Measurements from ENCODE around the gene DBN1. TPM values are rescaled to one million over a fixed set of nuclear protein-coding genes. Genes with fewer than 3 reads are reported as not detected.

DBN1 gene
- total and polyA plus RNA-seq, 2 experiments from 2014 or later: 185 to 295 TPM

DNA sequence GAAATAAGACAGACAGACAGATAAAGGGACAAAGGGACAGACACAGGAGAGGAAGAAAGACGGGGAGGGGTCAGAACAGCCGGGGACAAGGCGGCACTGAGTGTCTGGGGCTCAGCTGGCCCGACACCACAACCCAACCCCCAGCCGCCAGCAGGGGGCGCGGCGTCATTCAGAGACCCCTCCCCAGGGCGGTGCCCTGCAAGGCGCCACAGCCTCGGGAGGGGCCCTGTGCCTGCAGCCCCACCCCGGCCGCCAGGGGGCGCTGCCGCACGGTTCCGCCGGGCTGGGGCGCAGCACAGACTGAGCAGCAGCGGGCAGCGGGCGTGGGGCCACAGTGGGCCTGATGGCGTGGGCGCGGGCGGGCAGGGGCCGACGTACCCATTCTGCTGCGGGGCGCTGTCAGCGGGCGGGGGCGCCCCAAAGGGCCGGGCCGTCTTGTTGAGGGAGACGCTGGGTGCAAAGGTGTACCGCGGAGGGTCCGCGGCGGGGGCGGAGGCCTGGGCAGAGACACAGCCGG lies 18.1 kb upstream of the DBN1 start:
- peaks cover 43% of the 10 kb centered on the region for H3K36me3 ChIP-seq
- no peak overlapping the region for H3K4me3 ChIP-seq
- TF ChIP-seq, protein P1, sequence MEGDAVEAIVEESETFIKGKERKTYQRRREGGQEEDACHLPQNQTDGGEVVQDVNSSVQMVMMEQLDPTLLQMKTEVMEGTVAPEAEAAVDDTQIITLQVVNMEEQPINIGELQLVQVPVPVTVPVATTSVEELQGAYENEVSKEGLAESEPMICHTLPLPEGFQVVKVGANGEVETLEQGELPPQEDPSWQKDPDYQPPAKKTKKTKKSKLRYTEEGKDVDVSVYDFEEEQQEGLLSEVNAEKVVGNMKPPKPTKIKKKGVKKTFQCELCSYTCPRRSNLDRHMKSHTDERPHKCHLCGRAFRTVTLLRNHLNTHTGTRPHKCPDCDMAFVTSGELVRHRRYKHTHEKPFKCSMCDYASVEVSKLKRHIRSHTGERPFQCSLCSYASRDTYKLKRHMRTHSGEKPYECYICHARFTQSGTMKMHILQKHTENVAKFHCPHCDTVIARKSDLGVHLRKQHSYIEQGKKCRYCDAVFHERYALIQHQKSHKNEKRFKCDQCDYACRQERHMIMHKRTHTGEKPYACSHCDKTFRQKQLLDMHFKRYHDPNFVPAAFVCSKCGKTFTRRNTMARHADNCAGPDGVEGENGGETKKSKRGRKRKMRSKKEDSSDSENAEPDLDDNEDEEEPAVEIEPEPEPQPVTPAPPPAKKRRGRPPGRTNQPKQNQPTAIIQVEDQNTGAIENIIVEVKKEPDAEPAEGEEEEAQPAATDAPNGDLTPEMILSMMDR (IDR thresholded peaks at IDR 0.05; ENCODE audit: low read depth, low read length): peak; percentile 66
- DNase-seq (ENCODE audit: low read depth in 1 of 2, low spot score in 1 of 2): peak; percentile 61 to 88
- no peaks in the 10 kb centered on the region for H3K9me3 ChIP-seq (ENCODE audit: low read depth)
- no peak overlapping the region for H3K27ac ChIP-seq
- no peaks in the 10 kb centered on the region for H3K27me3 ChIP-seq
- H3K4me1 ChIP-seq (ENCODE audit: low read depth): peaks cover 26% of the 10 kb centered on the region

DNA sequence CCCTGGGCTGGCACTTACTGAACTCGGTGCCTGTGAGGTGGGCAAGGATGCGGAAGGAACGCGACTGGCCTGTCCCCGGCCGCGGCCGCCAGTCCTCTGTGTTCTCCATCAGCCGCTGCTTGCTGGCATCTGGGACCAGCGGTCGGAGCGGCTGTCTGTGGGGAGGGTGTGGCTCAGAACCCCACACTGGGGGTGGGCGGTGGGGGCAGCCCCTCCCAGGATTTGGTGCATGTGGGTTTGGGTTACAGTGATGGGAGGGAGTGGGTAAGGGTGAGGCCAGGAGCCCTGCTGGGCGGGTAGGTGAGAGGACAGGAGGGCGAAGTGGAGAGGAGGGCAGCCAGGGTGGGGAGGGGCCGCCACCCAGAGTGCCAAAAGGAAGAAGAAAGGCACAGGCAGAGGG lies 17.6 kb upstream of the DBN1 start:
- DNase-seq (ENCODE audit: low read depth in 1 of 2, low spot score in 1 of 2): no peak
- TF ChIP-seq, protein P1 (IDR thresholded peaks at IDR 0.05; ENCODE audit: low read depth, low read length): no peak
- no peaks in the 10 kb centered on the region for H3K27me3 ChIP-seq
- H3K4me1 ChIP-seq (ENCODE audit: low read depth): peaks cover 25% of the 10 kb centered on the region
- H3K27ac ChIP-seq: no peak overlapping the region
- H3K4me3 ChIP-seq: no peak overlapping the region
- H3K9me3 ChIP-seq (ENCODE audit: low read depth): no peaks in the 10 kb centered on the region
- peaks cover 48% of the 10 kb centered on the region for H3K36me3 ChIP-seq

DNA sequence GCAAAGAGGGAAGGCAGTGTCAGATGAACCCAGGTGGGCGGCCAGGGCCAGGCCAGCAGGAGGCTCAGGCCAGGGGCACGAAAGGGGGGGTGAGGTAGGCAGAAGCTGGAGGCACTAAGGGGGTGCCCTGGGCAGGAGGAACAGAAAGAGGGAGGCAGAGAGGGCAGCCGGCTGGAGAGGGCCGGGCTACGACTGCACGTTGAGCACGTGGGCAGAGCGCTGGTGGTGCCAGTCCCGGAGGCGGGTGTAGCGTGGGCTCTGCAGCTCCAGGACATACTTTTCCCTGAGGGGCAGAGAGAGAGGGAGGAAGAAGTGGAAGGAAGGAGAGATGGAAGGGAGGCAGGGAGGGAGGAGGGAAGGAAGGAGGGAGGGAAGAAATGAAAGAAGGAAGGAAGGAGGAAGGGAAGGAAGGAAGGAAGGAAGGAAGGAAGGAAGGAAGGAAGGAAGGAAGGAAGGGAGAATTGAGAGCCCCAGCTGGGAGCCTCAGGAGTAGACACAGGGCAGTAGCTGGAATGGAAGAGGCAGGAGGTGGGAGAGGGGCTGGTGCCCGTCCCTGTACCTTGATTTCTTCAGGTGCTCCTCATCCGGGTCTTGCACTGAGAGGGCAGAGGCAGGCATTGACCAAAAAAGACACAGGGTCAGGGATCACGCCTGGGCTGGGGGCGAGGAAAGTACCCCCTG lies 17.0 kb upstream of the DBN1 start:
- TF ChIP-seq, protein P1 (IDR thresholded peaks at IDR 0.05; ENCODE audit: low read depth, low read length): no peak

DNA sequence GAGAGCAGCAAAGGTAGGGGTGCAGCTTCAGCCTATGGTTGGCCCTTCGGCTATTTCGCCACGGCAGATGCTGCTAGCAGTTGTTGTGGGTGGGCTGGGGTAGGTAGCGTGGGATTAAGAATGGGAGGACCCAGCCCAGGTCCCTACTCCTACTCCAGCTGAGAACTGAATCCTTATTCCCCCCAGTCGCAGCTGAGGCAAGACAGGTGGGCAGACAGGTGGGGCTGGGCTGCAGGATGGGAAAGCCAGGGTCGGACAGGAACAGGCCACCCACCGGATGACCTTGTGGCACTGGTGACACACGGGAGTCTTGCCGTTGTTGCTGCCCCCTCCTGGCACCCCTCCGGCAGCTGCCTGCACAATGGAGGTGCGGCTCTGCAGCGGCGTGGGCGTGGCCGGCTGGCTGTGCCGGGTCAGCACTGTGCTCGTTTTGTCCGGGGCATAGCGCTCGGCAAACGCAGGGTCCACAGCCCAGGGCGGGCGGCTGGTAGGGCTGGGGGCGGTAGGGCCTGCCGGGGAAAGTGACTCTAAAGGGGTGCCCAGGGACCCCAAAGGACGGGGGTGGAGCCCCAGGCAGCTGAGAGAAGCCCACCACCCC lies 15.8 kb upstream of the DBN1 start:
- Histone ChIP-seq H3K36me3 (peaks cover 54% of the 10 kb centered on the region), H3K4me1 (ENCODE audit: low read depth) (peaks cover 8% of the 10 kb centered on the region), H3K9me3 (ENCODE audit: low read depth) (no peaks in the 10 kb centered on the region), H3K4me3 (no peak overlapping the region), H3K27ac (no peak overlapping the region), H3K27me3 (no peaks in the 10 kb centered on the region)
- no peak for DNase-seq (ENCODE audit: low read depth in 1 of 2, low spot score in 1 of 2)
- TF ChIP-seq, protein P1 (IDR thresholded peaks at IDR 0.05; ENCODE audit: low read depth, low read length): no peak

More for the DNA sequence above, 17.0 kb upstream of the DBN1 start:
- Histone ChIP-seq H3K27ac (no peak overlapping the region), H3K4me1 (ENCODE audit: low read depth) (peaks cover 20% of the 10 kb centered on the region), H3K9me3 (ENCODE audit: low read depth) (no peaks in the 10 kb centered on the region), H3K4me3 (no peak overlapping the region), H3K36me3 (peaks cover 51% of the 10 kb centered on the region), H3K27me3 (no peaks in the 10 kb centered on the region)
- DNase-seq (ENCODE audit: low read depth in 1 of 2, low spot score in 1 of 2): no peak

DNA sequence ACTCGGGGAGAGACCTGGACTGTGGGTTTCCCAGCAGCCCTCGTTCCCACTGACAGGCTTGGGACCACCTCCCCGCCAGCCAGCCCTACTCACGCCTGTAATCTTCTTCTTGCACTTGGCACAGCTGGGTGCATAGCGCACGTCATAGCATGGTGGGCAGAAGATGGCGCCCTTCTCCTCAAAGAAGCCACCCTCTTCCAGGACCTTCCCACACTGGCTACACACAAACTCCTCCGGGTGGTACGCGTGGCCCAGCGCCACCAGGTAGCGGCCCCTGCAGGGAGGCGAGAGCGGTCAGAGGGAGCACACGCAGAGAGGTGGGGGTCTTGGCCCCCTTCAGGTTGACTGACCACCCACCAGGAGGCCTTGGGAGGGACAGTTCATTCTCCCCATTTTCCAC lies 14.5 kb upstream of the DBN1 start:
- Histone ChIP-seq H3K27me3 (no peaks in the 10 kb centered on the region), H3K4me1 (ENCODE audit: low read depth) (no peaks in the 10 kb centered on the region), H3K9me3 (ENCODE audit: low read depth) (no peaks in the 10 kb centered on the region), H3K4me3 (no peak overlapping the region), H3K36me3 (peaks cover 65% of the 10 kb centered on the region), H3K27ac (no peak overlapping the region)
- TF ChIP-seq, protein P1 (IDR thresholded peaks at IDR 0.05; ENCODE audit: low read depth, low read length): no peak
- no peak for DNase-seq (ENCODE audit: low read depth in 1 of 2, low spot score in 1 of 2)
